OCI-LY7 (cell line): ENCODE results near the gene SMIM33. TPM values are rescaled to one million over a fixed set of nuclear protein-coding genes. Genes with fewer than 3 reads are reported as not detected.

ENCODE experiments used
- BruUV-seq: library from RNA; stranded (reverse); fragments of 400-500 nt; replicated peaks from 2 replicates; lab custom pipeline; 2021; lab: Mats Ljungman, UMichigan
- CTCF ChIA-PET: fragments of 300-600 bp; sonication (Branson Sonifier 250); formaldehyde crosslinking; loops from one replicate; lab custom pipeline; 2022; ENCODE audit warnings: antibody characterized with exemption; ENCODE audit not compliant: unreplicated experiment; lab: Charles Lee
- POLR2A ChIA-PET: fragments of 300-600 bp; sonication (Branson Sonifier 250); formaldehyde crosslinking; loops from one replicate; lab custom pipeline; 2022; ENCODE audit warnings: antibody characterized with exemption; lab: Charles Lee
- DNase-seq: peaks from one replicate; pipeline ENCODE4 v3.0.0-alpha.2; 2015; ENCODE audit warnings: low spot score
- H2AFZ ChIP-seq: fragments of 200-600 bp; sonication (generic), shearing (Covaris generic); 2 replicates; pipeline ENCODE4 v1.6.1; 2014; ENCODE audit warnings: mild to moderate bottlenecking, antibody characterized with exemption, low read length, moderate library complexity
- H3K27ac ChIP-seq: fragments of 200-600 bp; sonication (generic); 2 replicates; pipeline ENCODE4 v1.5.1; 2014; ENCODE audit warnings: mixed run types, low read depth, mild to moderate bottlenecking, moderate library complexity, low read length, inconsistent platforms; ENCODE audit not compliant: poor library complexity, severe bottlenecking
- H3K36me3 ChIP-seq: fragments of 200-600 bp; sonication (generic); 2 replicates; pipeline ENCODE4 v1.6.1; 2014; ENCODE audit warnings: mild to moderate bottlenecking, antibody characterized with exemption, low read length, moderate library complexity, mixed read lengths; ENCODE audit not compliant: insufficient read depth
- H3K4me1 ChIP-seq: fragments of 200-600 bp; sonication (generic); 2 replicates; pipeline ENCODE4 v1.5.1; 2014; ENCODE audit warnings: mild to moderate bottlenecking, low read length; ENCODE audit not compliant: insufficient read depth, poor library complexity, severe bottlenecking
- H3K4me2 ChIP-seq: fragments of 200-600 bp; sonication (generic); 2 replicates; pipeline ENCODE4 v1.6.1; 2014; ENCODE audit warnings: mild to moderate bottlenecking, low read length
- H3K4me3 ChIP-seq: fragments of 200-600 bp; sonication (generic); 2 replicates; pipeline ENCODE4 v1.5.1; 2014; ENCODE audit warnings: mild to moderate bottlenecking, low read depth, low read length; ENCODE audit not compliant: poor library complexity, severe bottlenecking
- H3K79me2 ChIP-seq: fragments of 200-600 bp; sonication (generic); 2 replicates; pipeline ENCODE4 v1.6.1; 2016; ENCODE audit warnings: low read depth, mild to moderate bottlenecking, low read length, moderate library complexity, mixed read lengths; ENCODE audit not compliant: insufficient read depth
- H3K9me2 ChIP-seq: fragments of 200-600 bp; sonication (generic); 2 replicates; pipeline ENCODE4 v1.6.1; 2016; ENCODE audit warnings: mild to moderate bottlenecking, low read length, mixed read lengths; ENCODE audit not compliant: insufficient read depth
- H3K9me3 ChIP-seq: fragments of 200-600 bp; sonication (generic); 2 replicates; pipeline ENCODE4 v1.6.1; 2014; ENCODE audit warnings: mild to moderate bottlenecking, mixed run types, low read length, mixed read lengths
- H4K20me1 ChIP-seq: fragments of 200-600 bp; sonication (generic); 2 replicates; pipeline ENCODE4 v1.6.1; 2014; ENCODE audit warnings: mild to moderate bottlenecking, antibody characterized with exemption, low read length, moderate library complexity, mixed read lengths; ENCODE audit not compliant: insufficient read depth
- CTCF ChIP-seq: fragments of 200-600 bp; sonication (generic); conservative IDR thresholded peaks from 2 replicates; pipeline ENCODE4 v1.5.1; 2014; ENCODE audit warnings: mild to moderate bottlenecking, antibody characterized with exemption, low read length, moderate library complexity, mixed read lengths
- EZH2phosphoT487 ChIP-seq: fragments of 200-600 bp; sonication (generic); IDR thresholded peaks from 2 replicates; pipeline ENCODE4 v1.6.1; 2018; ENCODE audit warnings: low read depth, borderline replicate concordance, mild to moderate bottlenecking, mixed run types, antibody characterized with exemption, low read length, moderate library complexity, mixed read lengths
- intact Hi-C: fragments of 100-400 bp; cut with micrococcal nuclease; formaldehyde crosslinking; loops from one replicate; pipeline ENCODE4 v1.10.0; 2022; ENCODE audit not compliant: unreplicated experiment
- total RNA-seq, 2 experiments: library from RNA; depleted of rRNA in 1 of 2; stranded (reverse); fragments of >200 nt in 1 of 2; shearing (Covaris generic) in 1 of 2; gene quantifications; 2 replicates each; pipeline ENCODE4 v1.2.3, GENCODE V29; 2014 to 2022

The SMIM33 gene
- total RNA-seq, 2 experiments from 2014 or later = not detected

DNA sequence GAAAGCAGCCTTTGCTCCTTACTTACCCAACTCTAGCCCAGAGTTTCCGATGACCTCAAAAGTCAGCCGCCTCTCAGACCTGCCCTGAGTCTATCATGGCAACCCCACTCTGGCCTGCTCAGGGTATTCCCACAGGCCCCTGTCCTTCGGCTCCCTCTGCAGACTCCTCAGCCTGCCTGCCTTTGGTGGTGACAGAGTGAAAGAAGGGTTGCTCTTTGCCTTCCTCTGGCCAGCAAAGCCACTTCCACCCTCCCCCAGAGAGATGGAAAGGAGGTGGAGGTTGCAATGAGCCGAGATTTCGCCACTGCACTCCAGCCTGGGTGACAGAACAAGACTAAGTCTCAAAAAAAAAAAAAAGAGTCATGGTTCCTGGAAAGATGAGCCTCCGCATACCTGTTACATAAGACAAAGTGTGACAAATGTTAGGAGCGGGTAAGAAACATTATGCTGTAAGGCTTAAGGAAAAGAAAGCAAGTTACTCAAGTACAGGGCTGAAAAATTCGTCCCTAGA, 2.3 kb upstream of the SMIM33 start:
- ChIA-PET CTCF (no interaction called here), POLR2A (interaction anchor here (0.6 kb wide), 1 partner anchor 733 kb away, joined by 4 read pairs; no protein-coding TSS in a partner anchor)
- TF ChIP-seq EZH2phosphoT487 = no peak
- TF ChIP-seq CTCF = no peak
- DNase-seq = no peak
- Histone ChIP-seq H3K4me3 (no peak overlapping the region), H3K79me2 (no peaks in the 10 kb centered on the region), H4K20me1 (no peaks in the 10 kb centered on the region), H2AFZ (no peak overlapping the region), H3K9me2 (no peaks in the 10 kb centered on the region), H3K27ac (no peak overlapping the region), H3K36me3 (no peaks in the 10 kb centered on the region), H3K4me1 (peaks cover 5% of the 10 kb centered on the region), H3K9me3 (no peaks in the 10 kb centered on the region), H3K4me2 (no peak overlapping the region)
- no TSS peak for BruUV-seq
- intact Hi-C loops = no loop called here

DNA sequence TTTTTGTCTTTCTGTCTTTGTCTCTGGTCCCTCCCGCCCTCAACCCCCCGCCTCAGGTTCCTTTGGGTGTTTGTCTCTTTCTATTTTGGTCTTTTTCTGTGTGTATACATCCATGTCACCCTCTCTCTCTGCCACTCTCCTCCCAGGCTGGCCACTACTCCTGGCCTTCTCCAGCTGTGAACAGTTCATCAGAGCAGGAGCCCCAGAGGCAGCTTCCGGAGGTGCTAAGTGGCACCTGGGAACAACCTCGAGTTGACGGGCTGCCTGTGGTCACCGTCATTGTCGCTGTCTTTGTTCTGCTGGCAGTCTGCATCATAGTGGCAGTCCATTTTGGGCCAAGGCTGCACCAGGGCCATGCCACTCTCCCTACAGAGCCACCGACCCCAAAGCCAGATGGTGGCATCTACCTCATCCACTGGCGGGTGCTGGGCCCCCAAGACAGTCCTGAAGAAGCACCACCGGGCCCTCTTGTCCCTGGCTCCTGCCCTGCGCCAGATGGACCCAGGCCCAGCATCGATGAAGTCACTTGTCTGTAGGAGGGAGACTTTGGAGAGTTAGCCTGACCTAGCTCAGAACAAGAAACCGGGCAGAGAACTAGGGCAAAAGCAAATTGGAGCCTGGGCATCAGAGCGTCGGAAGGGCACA, 1.7 kb downstream of the SMIM33 start:
- no peaks in the 10 kb centered on the region for H4K20me1 ChIP-seq
- no peak overlapping the region for H3K27ac ChIP-seq
- H3K4me3 ChIP-seq = no peak overlapping the region
- H3K79me2 ChIP-seq = no peaks in the 10 kb centered on the region
- intact Hi-C loops = no loop called here
- no peak for DNase-seq
- peaks cover 5% of the 10 kb centered on the region for H3K4me1 ChIP-seq
- H3K4me2 ChIP-seq = no peak overlapping the region
- H3K9me3 ChIP-seq = no peaks in the 10 kb centered on the region
- TF ChIP-seq EZH2phosphoT487 (no peak), CTCF (no peak)
- no TSS peak for BruUV-seq
- CTCF ChIA-PET = no interaction called here
- POLR2A ChIA-PET = no interaction called here
- no peaks in the 10 kb centered on the region for H3K36me3 ChIP-seq
- H3K9me2 ChIP-seq = no peaks in the 10 kb centered on the region
- H2AFZ ChIP-seq = no peak overlapping the region

DNA sequence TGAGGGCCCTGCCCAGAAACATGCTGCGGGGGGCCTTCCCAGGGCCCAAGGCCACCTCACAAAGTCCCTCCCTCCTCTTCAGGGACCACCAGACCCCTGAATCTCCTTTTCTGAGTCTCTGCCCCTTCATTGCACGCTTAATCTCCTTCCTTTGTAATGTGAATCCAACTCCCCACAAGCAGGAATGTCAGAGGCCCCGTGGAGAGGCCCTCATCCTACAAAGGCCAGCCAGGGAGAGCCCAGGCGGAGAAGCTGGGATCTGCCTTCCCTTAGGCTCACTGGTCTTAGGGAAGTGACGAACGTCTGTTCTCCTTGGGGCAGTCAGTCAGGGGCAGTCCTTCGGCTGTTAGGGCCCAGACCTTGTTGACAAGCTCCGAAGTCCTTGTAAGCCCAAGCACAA, 2.3 kb downstream of the SMIM33 start:
- intact Hi-C loops = no loop called here
- DNase-seq = no peak

More for the DNA sequence above, 2.3 kb downstream of the SMIM33 start:
- Histone ChIP-seq H3K9me2 (no peaks in the 10 kb centered on the region), H3K4me1 (peaks cover 5% of the 10 kb centered on the region), H4K20me1 (no peaks in the 10 kb centered on the region), H3K79me2 (no peaks in the 10 kb centered on the region), H2AFZ (no peak overlapping the region), H3K4me2 (no peak overlapping the region), H3K36me3 (no peaks in the 10 kb centered on the region), H3K27ac (no peak overlapping the region), H3K4me3 (no peak overlapping the region), H3K9me3 (no peaks in the 10 kb centered on the region)
- POLR2A ChIA-PET = no interaction called here
- no TSS peak for BruUV-seq
- no peak for TF ChIP-seq CTCF
- TF ChIP-seq EZH2phosphoT487 = no peak
- CTCF ChIA-PET = no interaction called here
